ENCODE measurements around the gene RPS28.
"Not testable (repeated sequence)": the region's sequence is repeated elsewhere in the genome, so short reads cannot be mapped to it uniquely, and the experiment has no call there.

The RPS28 gene

GRCh38 chr19:8320564-8321066 is 681 bp upstream of the RPS28 start:
- DNase-seq (ENCODE audit: low spot score), result no peak

- no peak for DNase-seq (ENCODE audit: low spot score)
These were observed 816 bp downstream of the RPS28 start for GRCh38 chr19:8321986-8322637.

GRCh38 chr19:8322638-8322997 is 1.3 kb downstream of the RPS28 start:
- DNase-seq (ENCODE audit: low spot score), result no peak

GRCh38 chr19:8323781-8324185 is 2.5 kb downstream of the RPS28 start:
- DNase-seq (ENCODE audit: low spot score), result no peak

GRCh38 chr19:8324186-8325050 is 3.1 kb downstream of the RPS28 start:
- DNase-seq (ENCODE audit: low spot score), result no peak

GRCh38 chr19:8325454-8325853 is 4.2 kb downstream of the RPS28 start:
- no peak for DNase-seq (ENCODE audit: low spot score)

GRCh38 chr19:8329996-8330395 is 8.7 kb downstream of the RPS28 start:
- no peak for DNase-seq (ENCODE audit: low spot score)

GRCh38 chr19:8331263-8331845 is 10.1 kb downstream of the RPS28 start:
- DNase-seq (ENCODE audit: low spot score), result no peak

GRCh38 chr19:8332976-8333766 is 11.9 kb downstream of the RPS28 start:
- DNase-seq (ENCODE audit: low spot score), result no peak

- no peak for DNase-seq (ENCODE audit: low spot score)
These were observed 12.6 kb downstream of the RPS28 start for GRCh38 chr19:8333767-8334457.

- no peak for DNase-seq (ENCODE audit: low spot score)
These were observed 13.4 kb downstream of the RPS28 start for GRCh38 chr19:8334458-8335342.

GRCh38 chr19:8335343-8336071 is 14.2 kb downstream of the RPS28 start:
- DNase-seq (ENCODE audit: low spot score), result no peak

- DNase-seq (ENCODE audit: low spot score), result no peak
These were observed 14.8 kb downstream of the RPS28 start for GRCh38 chr19:8336072-8336569.

GRCh38 chr19:8336660-8337059 is 15.4 kb downstream of the RPS28 start:
- DNase-seq (ENCODE audit: low spot score), result no peak

- DNase-seq (ENCODE audit: low spot score), result no peak
These were observed 16.4 kb downstream of the RPS28 start for GRCh38 chr19:8337728-8338127.

GRCh38 chr19:8338835-8339234 is 17.5 kb downstream of the RPS28 start:
- DNase-seq (ENCODE audit: low spot score), result no peak

GRCh38 chr19:8340341-8341096 is 19.2 kb downstream of the RPS28 start:
- no peak for DNase-seq (ENCODE audit: low spot score)

- not testable (repeated sequence) for DNase-seq (ENCODE audit: low spot score)
These were observed 20.2 kb downstream of the RPS28 start for GRCh38 chr19:8341504-8341903.

- no peak for DNase-seq (ENCODE audit: low spot score)
These were observed 21.0 kb downstream of the RPS28 start for GRCh38 chr19:8342316-8342683.

Measured in left forelimb (tissue), 1 donor.